GM21717 (cell line): Measurements from ENCODE around the gene ATP6V1B1.
A peak's percentile ranks its signal among the peaks of the same experiment; 100 is the strongest.

Source experiments
- ATAC-seq: cut with Tn5 transposase; IDR thresholded peaks from one replicate; pipeline ENCODE4 v1.9.1; 2021; ENCODE audit warnings: mild to moderate bottlenecking, moderate library complexity; ENCODE audit not compliant: unreplicated experiment

The ATP6V1B1 gene

GRCh38 chr2:70964596-70965386 is 29.1 kb downstream of the ATP6V1B1 start:
- peak; percentile 81 for ATAC-seq

DNA sequence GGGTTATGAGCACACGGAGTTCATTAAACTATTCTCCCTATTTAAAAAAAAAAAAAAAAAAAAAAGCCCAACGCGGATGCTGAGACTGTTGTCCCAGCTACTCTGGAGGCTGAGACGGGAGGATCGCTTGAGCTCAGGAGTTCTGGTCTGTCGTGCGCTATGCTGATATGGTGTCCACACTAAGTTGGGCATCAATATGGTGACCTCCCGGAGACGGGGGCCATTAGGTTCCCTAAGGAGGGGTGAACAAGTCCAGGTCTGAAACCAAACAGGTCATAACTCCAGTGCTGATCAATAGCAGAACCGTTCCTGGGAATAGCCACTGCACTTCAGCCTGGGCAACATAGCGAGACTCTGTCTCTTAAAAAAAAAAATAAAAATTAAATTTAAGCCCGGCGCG is 29.8 kb downstream of the ATP6V1B1 start:
- ATAC-seq: no peak

DNA sequence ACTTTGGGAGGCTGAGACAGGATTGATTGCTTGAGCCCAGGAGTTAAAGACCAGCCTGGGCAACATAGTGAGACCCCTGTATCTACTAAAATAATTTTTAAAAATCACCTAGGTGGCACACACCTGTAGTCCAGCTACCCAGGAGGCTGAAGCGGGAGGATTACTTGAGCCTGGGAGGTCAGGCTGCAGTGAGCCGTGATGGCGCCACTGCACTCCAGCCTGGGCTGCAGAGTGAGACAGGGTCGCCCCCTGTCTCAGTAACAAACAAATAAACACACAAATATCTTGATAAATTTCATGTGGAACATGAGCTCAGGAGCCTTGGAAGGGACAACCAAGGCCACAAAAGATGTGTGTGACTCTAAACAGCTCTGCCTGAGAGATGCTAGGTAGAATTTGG is 31.0 kb downstream of the ATP6V1B1 start:
- ATAC-seq: no peak

DNA sequence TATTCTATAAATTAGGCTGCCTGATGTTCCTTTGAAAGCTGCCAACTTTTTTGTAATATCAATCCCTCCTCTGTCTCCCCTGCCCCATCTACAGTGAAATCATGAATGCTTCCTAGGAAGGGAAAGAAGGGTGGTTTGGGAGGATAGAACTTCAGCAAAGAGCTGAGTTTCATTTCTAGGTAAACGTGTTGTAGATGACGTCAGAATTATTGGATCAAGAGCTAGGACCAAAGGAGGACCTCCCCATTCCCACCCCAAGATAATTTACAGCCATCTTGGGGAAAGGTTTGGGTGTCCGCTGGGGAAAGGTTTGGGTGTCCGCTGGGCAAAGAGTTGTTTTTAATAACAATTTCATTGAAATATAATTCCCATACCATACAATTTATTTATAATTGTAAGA is 31.5 kb downstream of the ATP6V1B1 start:
- no peak for ATAC-seq

DNA sequence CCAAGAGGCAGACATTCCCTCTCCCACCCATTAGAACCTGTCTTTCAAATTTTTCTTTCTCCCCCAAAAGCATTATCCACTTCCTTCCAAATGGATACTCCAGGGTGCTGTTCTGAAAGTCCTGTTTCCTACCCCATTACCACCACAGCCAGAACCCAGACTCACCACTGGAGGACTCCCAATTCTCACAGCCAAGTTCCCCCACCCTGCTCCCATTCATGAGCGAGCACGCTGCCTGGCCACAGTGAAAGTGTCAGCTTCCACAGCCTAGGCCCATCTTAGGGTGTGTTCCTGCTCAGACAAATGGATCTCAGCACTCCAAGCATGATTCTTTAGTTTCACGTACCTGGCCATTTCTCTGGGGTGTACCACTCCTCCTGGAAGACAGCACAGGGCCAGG is 38.9 kb downstream of the ATP6V1B1 start:
- ATAC-seq: no peak

DNA sequence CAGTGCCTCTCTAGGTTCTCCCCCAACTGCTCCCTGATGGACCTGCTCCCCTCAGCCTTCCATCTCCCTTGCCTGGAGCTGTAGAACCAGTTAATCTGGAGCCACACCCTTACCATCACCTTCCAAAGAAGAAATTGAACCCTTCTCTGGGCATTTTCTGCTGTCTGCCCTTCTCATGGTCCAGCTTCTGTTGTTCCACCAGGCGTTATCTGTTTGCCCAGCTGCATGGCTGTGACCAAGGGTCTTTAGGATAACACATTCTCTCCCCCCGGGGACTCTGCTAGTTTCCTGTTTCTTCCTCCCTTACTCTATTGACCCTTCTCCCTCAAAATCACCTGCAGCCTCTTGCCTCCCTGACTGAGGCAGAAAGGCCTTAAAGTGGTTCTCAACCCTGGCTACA is 39.5 kb downstream of the ATP6V1B1 start:
- ATAC-seq: no peak

- ATAC-seq: no peak
Measured at GRCh38 chr2:70977605-70978205, 42.0 kb downstream of the ATP6V1B1 start.

DNA sequence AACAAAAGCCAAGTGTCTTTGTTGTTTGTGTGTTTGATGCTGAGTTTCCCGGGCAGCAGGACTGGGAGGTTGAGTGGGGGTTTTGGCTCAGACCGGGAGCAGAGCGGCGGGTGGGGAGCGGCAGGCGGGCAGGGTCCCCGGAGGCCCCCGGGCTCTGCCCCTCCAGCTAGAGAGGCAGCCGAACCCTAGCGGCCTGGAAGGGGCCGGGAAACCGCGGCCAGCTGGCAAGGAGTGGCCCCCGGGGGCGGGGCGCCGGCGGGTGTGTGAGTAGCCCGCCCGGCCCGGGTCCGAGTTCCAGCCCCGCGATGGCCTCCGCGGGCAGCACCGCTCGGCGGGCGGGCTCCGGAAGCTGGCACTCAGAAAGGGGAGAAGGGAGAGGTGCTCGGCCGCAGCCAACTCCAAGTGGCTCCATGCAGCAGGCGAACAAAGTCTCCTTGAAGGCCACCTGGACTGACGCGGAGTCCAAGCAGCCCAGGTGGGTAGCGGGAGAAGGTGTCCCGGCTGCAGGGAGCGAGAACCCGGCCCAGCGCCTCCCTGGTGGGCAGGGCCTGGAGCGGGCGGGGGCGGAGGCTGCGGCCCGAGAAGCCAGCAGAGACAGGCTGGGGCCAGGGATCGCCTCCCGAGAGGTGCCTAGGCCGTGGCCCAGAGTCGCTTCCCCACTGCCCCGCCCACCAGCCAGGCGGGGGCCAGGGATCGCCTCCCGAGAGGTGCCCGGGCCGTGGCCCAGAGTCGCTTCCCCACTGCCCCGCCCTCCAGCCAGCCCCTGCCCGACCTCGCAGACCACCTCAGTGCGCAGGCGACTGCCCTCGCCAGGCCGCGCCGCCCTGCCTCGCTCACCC is 42.9 kb downstream of the ATP6V1B1 start, which contains the start of gene ANKRD53:
TSS of gene ANKRD53 (plus strand) at position 290 of the 839 bp plus-strand sequence. CDS start at position 306, 16 bp downstream.
- no peak for ATAC-seq

- no peak for ATAC-seq
Measured at GRCh38 chr2:70979180-70979488, 43.4 kb downstream of the ATP6V1B1 start.

DNA sequence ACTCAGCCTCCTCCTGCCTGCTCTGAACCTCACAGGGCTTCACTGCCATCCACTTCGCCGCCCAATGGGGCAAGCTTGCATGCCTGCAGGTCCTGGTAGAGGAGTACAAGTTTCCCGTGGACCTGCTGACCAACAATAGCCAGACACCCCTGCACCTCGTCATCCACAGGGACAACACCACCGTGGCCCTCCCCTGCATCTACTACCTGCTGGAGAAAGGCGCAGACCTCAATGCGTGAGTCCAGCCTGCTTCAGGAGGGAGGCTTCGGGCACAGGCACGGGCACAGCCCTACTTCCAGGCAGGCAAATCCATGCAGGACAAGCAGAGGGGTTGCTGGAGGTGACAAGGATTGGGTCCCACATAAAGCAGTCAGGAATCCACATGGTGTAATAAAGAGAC is 43.9 kb downstream of the ATP6V1B1 start:
- ATAC-seq: no peak

GRCh38 chr2:70981421-70981820 is 45.7 kb downstream of the ATP6V1B1 start:
- no peak for ATAC-seq

DNA sequence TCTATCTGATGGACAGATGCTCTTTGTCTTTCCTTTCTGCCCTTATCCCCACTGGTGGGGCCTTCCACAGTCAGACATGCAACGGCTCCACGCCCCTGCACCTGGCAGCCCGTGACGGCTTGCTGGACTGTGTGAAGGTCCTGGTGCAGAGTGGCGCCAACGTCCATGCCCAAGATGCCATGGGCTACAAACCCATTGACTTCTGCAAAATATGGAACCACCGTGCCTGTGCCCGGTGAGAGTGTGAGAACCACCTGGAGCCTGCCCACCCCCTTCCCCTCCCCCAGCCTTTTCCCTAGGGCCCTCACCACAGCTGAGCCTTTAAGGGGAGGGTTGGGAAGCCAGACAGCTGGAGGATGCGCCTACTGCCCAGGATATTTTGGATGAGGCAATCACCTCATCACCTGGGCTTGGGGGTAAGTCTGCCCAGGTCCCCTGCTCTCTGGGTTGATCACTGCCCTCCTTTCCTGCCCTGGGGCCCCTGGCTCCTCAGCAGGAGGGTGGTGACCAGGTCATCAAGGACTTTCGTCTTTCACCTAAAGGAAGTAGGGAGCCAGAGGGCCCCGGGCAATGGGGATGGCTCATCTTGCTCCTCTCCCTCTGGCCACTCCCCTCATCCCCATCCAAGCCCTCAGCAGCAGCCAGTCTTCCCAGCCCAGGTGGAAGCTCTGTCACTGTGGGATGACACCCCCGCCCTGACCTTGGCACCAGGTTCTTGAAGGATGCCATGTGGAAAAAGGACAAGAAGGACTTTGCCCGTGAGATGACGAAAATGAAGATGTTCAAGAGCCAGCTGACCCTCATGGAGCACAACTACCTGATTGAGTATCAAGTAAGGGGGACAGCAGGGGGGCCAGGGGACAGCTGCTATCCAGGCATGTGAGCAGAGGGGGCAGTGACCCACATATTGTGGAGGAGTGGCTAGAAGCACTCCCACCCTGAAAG is 46.4 kb downstream of the ATP6V1B1 start:
- no peak for ATAC-seq

- ATAC-seq: no peak
Measured at GRCh38 chr2:70982971-70983370, 47.3 kb downstream of the ATP6V1B1 start.

- no peak for ATAC-seq
Measured at GRCh38 chr2:70983506-70984227, 48.0 kb downstream of the ATP6V1B1 start.

DNA sequence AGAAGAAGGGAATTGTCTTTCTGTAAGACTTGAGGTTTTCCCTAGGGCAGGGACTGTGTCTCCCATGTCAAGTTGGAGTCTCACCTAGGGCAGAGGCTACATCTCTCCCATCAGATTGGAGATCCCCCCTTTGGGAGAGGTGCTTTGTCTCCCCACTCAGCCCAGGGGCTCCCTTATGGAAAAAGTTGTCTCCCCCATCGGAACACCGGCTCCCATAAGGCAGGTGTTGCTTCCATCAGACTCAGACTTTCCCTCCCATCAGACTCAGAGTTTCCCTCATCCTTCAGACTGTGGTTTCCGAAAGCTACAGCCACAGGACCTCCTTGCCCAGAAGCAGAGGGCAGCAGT is 48.5 kb downstream of the ATP6V1B1 start:
- no peak for ATAC-seq

DNA sequence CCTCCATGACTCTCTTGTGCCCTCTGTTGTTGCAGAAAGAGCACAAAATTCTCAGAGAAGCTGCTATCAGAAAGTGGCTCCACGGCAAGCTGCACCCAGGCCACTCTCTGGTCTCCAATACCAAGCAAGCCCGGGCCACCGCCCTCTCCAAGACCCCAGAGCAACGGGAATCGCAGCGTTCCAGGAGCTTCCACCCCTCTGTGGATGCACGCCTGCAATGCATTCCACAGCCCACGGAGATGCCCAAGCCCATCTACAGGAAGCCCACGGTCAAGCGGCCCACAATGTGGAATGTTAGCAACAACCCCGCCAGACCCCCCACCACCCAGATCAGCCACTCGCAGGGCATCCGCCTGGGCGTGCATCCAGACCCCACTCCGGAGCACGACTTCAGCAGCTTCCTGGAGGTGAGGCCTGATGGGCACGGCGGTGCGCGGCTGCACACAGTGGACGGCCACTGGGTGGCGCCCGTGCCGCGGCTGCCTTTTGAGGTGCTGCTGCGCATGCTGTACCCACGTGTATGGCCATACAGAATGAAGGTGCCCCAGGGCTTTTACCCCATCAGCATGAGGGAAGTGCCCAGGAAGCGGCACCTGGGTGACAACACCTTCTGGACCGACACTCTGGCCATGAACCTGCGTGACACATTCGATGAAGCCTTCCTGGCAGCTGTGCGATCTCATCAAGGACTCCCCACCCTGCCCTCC is 49.0 kb downstream of the ATP6V1B1 start:
- ATAC-seq: peak; percentile 76

GRCh38 chr2:70985283-70985688 is 49.6 kb downstream of the ATP6V1B1 start:
- ATAC-seq: no peak

DNA sequence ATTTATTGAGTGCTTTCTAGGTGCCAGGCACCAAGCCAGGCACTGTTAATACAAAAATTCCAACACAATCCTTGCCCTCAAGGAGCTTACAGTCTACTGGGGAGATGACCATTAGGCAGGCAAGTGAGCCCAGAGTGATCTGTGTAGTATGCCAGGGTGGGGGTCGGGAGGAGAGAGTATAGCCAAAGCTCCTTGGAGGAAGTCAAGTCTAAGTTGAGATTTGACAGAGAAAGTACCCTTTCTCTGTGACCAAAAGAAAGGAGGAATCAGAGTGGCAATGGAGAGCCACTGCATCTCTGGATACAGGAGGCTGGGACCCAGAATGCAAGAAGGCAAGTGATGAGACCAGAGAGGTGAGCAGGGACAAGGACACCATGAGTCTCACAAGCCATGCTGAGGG is 50.3 kb downstream of the ATP6V1B1 start:
- no peak for ATAC-seq

DNA sequence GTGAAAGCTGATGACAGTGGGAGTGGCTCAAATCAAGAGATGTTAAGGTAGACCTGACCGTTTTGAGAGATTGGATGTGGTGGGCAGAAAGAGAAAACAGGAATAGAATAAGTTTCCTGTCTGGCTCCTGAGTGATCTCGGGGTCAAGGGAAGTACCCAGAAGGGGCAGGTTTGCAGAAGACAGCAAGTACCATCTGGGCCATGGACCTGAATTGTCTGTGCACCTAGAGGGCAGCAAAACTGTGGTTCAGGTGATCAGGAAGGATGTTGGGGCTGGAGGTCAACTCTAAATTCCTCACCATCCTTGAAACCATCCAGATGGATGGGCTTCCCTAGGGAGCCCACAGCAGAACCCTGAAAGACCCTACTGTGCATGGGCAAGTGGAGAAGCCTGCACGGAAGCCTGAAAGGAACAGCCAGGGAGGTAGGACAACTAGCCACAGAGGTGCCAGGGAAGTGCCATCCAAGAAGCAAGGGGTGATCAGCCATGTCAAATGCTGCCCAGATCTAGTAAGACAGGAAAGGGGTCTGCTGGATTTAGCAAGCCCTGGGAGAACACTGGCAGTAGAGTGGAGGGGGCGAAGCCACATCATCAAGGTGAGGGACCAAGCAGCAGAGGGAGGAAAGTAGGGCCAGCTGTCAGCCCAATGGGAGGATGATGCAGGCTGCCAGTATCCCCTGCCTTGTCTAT is 50.9 kb downstream of the ATP6V1B1 start:
- no peak for ATAC-seq
